ENCODE measurements around the gene CBLC.
"Not testable (repeated sequence)": the region's sequence is repeated elsewhere in the genome, so short reads cannot be mapped to it uniquely, and the experiment has no call there.

CBLC gene

GRCh38 chr19:44822177-44822576 is 44.5 kb downstream of the CBLC start:
- DNase-seq, result no peak

- DNase-seq, result no peak
Measured at GRCh38 chr19:44822670-44823372, 45.1 kb downstream of the CBLC start.

- no peak for DNase-seq
Measured at GRCh38 chr19:44823373-44823698, 45.6 kb downstream of the CBLC start.

GRCh38 chr19:44824761-44825160 is 47.1 kb downstream of the CBLC start:
- DNase-seq, result no peak

GRCh38 chr19:44832875-44833274 is 55.2 kb downstream of the CBLC start:
- DNase-seq, result not testable (repeated sequence)

- not testable (repeated sequence) for DNase-seq
Measured at GRCh38 chr19:44834399-44834798, 56.7 kb downstream of the CBLC start.

- no peak for DNase-seq
Measured at GRCh38 chr19:44839276-44839675, 61.6 kb downstream of the CBLC start.

- no peak for DNase-seq
Measured at GRCh38 chr19:44840811-44841210, 63.1 kb downstream of the CBLC start.

GRCh38 chr19:44841231-44841630 is 63.5 kb downstream of the CBLC start:
- DNase-seq, result no peak

GRCh38 chr19:44845286-44845611 is 67.6 kb downstream of the CBLC start:
- DNase-seq, result no peak

GRCh38 chr19:44845612-44846454 is 68.1 kb downstream of the CBLC start, which contains the start of gene NECTIN2:
TSS of gene NECTIN2 (plus strand) at chr19:44846297. CDS start at chr19:44846526, 229 bp downstream.
- DNase-seq, result peak; percentile 85 to 89

GRCh38 chr19:44846455-44847143 is 68.9 kb downstream of the CBLC start:
- no peak for DNase-seq

GRCh38 chr19:44847144-44848035 is 69.7 kb downstream of the CBLC start:
- peak in 1 of 2 experiments; percentile 19 for DNase-seq

GRCh38 chr19:44848036-44848811 is 70.5 kb downstream of the CBLC start:
- DNase-seq, result peak in 1 of 2 experiments; percentile 17

GRCh38 chr19:44848812-44849447 is 71.2 kb downstream of the CBLC start:
- DNase-seq, result no peak

Measured in AML-193 (cell line).